GM10248 (cell line): Measurements from ENCODE around the gene MREG.

Source experiments
- CTCF ChIA-PET: fragments of 300-600 bp; sonication (Branson Sonifier 250); formaldehyde crosslinking; extraction: SDS; loops from one replicate; lab custom pipeline; 2021; ENCODE audit warnings: antibody characterized with exemption; lab: Yijun Ruan, JAX
- POLR2A ChIA-PET: fragments of 350-650 bp; sonication (Branson Sonifier 250); formaldehyde crosslinking; extraction: SDS; loops from one replicate; lab custom pipeline; 2020; ENCODE audit warnings: antibody characterized with exemption; lab: Yijun Ruan, JAX
- DNase-seq: peaks from one replicate; pipeline ENCODE4 v3.0.0; 2012; ENCODE audit errors: extremely low spot score
- TF ChIP-seq, protein P1 (sequence below): IDR thresholded peaks from 2 replicates; pipeline ENCODE4 v1.5.1; 2012; ENCODE audit warnings: mild to moderate bottlenecking, low read depth; ENCODE audit errors: extremely low read depth, missing control alignments, control extremely low read depth

Gene MREG, protein sequence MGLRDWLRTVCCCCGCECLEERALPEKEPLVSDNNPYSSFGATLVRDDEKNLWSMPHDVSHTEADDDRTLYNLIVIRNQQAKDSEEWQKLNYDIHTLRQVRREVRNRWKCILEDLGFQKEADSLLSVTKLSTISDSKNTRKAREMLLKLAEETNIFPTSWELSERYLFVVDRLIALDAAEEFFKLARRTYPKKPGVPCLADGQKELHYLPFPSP

DNA sequence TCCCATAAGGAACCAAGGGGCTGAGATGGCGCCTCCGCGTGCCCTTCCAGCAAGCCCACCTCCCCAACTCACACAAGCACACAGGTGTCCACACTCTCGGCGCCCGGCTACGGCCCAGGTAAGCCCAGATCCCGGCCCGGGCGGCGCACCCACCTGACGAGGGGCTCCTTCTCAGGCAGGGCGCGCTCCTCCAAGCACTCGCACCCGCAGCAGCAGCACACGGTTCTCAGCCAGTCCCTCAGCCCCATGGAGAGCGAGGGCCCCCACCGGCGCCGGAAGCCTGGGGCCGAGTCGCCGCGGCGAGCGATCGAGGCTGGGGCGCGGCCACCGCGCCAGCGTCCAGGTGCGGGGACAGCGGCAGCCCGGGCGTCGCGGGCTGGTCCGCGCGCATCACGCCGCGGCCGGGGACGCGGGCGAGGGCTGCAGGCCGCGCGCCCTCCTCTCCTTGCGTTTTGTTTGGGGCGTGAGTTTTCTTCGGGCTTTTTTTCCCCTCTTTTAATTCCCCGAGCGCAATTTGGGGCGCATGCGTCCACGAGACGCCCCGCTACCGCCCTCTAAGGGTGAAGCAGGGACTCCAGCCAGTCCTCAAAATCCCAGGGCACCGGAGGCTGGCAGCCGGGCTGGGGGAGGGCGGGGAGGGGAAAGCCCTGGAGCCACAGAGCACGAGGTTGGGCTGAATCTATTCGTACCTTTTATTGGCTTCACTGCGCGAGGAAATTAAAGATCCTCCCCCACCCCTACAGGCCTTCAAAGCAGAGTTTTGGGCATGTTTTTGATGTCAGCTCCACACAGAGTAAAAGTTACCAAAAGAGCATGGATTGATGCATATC is at the start of gene MREG:
Gene MREG, minus strand, starts transcription at position 472 of the 830 bp plus-strand sequence. Its CDS starts 224 bp downstream, at position 248.
- POLR2A ChIA-PET = no interaction called here
- CTCF ChIA-PET = interaction anchor here (0.7 to 3.7 kb wide), 11 partner anchors 8 to 38 kb away, joined by 3 to 45 read pairs (median 5); no protein-coding TSS in a partner anchor
- TF ChIP-seq, protein P1, sequence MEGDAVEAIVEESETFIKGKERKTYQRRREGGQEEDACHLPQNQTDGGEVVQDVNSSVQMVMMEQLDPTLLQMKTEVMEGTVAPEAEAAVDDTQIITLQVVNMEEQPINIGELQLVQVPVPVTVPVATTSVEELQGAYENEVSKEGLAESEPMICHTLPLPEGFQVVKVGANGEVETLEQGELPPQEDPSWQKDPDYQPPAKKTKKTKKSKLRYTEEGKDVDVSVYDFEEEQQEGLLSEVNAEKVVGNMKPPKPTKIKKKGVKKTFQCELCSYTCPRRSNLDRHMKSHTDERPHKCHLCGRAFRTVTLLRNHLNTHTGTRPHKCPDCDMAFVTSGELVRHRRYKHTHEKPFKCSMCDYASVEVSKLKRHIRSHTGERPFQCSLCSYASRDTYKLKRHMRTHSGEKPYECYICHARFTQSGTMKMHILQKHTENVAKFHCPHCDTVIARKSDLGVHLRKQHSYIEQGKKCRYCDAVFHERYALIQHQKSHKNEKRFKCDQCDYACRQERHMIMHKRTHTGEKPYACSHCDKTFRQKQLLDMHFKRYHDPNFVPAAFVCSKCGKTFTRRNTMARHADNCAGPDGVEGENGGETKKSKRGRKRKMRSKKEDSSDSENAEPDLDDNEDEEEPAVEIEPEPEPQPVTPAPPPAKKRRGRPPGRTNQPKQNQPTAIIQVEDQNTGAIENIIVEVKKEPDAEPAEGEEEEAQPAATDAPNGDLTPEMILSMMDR = peak; percentile 88
- peak; percentile 88 for DNase-seq

DNA sequence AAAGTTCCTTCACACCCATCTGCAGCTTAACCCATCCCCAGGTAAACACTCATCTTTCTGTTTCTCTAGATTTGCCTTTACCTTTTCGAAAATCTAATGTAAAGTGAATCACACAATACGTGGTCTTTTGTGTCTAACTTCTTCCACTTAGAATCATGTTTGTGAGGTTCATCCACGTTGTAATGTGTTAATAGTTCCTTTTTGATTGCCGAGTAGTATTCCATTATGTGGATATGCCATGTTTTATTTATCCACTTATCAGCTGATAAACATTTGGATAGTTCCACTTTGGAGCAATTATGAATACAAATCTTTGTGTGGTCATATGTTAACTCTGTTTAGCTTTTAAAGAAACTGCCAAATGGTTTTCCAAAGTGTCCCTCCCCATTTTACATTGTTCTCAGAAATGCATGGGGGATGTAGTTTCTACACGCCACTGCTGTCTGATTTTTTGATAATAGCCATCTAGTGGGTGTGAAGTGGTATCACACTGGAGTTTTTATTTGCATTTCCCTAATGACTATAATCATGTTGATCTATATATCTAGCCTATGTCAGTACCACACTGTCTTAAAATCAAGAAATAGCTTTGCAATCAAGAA is 46.0 kb upstream of the MREG start:
- TF ChIP-seq, protein P1 = no peak
- CTCF ChIA-PET = interaction anchor here (0.8 to 5.2 kb wide), 14 partner anchors 10 to 81 kb away, joined by 3 to 39 read pairs (median 4); no protein-coding TSS in a partner anchor
- POLR2A ChIA-PET = no interaction called here
- no peak for DNase-seq

DNA sequence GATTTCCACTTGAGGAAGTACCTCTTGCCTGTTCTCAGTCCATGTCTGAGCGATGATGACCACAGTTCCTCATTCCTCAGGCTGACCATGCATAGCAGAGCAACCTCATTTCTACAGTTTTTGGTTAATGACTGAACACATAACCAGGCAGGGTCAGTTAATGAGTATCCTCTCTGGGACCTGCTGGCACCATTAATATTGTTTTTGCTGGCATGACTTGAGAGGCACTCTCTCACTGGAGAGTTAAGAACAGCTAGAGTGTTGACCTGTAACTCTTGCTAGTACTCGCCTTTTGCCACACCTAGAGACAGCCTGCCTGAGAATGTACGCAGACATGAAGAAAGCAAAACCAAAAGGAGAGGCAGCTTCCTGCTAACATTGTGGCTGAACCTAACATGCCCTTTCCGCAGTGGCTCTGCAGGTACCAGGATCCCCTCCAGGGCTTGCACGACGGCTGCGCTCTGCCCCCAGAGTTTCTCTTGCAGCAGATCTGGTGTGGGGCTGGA is 44.4 kb upstream of the MREG start:
- TF ChIP-seq, protein P1 = no peak
- CTCF ChIA-PET = interaction anchor here (0.6 to 5.2 kb wide), 9 partner anchors 10 to 55 kb away, joined by 3 to 39 read pairs (median 4); no protein-coding TSS in a partner anchor
- peak; percentile 78 for DNase-seq
- POLR2A ChIA-PET = no interaction called here

DNA sequence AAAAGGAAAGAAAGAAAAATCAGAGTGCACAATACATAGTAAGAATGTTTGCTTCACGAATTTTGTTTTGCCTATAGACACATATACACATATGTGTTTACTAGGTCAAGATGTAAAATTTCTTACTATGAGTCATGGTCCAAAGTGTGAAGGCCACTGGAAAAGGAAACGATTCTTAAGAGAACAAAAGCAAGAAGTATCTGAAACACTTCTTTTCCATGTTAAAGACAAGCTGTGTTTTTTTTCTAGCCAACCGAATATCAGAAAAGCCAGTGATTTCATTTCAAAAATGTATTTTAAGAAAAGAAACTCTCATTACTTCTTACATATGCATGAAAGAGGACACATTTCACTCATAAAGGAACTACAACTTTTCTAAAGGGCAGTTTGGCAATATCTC is 43.4 kb upstream of the MREG start:
- CTCF ChIA-PET = interaction anchor here (5.2 kb wide), 1 partner anchor 23 kb away, joined by 39 read pairs; no protein-coding TSS in a partner anchor
- POLR2A ChIA-PET = interaction anchor here (0.6 kb wide), 1 partner anchor 62 kb away, joined by 5 read pairs; no protein-coding TSS in a partner anchor
- DNase-seq = peak; percentile 42
- TF ChIP-seq, protein P1 = no peak

DNA sequence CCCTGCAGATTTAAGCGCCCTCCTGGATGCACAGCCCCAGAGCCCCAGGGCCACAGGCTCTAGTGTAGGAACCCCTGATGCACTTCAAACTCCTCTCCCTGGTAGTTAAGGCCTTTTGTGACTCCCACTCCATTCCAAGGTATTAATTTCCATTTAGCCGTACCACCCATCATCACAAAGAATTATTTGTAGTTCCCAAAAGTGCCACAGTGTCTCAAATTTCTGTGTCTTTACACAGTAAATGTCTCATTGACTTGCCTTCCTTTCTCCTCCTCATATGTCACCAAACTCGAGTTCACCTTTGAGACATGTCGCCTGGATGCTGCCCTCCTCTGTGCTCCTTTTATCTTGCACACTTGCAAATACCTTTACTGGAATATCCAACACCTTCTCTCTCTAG is 42.3 kb upstream of the MREG start:
- DNase-seq = no peak
- CTCF ChIA-PET = interaction anchor here (1.1 to 5.2 kb wide), 2 partner anchors 22 to 32 kb away, joined by 4 to 39 read pairs; no protein-coding TSS in a partner anchor
- POLR2A ChIA-PET = no interaction called here
- TF ChIP-seq, protein P1 = no peak

DNA sequence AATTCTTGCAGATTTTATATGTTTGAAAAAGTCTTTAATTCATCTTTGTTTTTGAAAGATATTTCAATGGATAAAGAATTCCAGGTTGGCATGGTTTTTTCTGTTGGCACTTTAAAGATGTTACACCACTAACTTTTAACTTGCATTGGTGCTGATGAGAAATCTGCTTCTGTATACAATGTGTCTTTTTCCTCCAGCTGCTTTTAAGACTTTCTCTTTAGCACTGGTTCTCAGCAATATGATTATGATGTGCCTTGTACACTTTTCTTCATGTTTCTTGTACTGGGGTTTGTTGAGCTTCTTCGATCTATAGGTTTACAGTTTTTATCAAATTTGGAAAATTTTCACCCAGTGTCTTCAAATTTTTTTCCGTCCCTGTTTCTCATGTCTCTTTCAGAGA is 39.1 kb upstream of the MREG start:
- ChIA-PET CTCF (interaction anchor here (3.5 kb wide), 1 partner anchor 18 kb away, joined by 11 read pairs; no protein-coding TSS in a partner anchor), POLR2A (no interaction called here)
- TF ChIP-seq, protein P1 = no peak
- no peak for DNase-seq
